ENCODE measurements around the gene NUP93.
"Not testable (repeated sequence)": the region's sequence is repeated elsewhere in the genome, so short reads cannot be mapped to it uniquely, and the experiment has no call there.

Gene NUP93

GRCh38 chr16:56783344-56783743, 53.4 kb downstream of the NUP93 start:
- no peak for FAIRE-seq

- FAIRE-seq = no peak
These were observed 55.4 kb downstream of the NUP93 start for GRCh38 chr16:56785317-56785716.

- FAIRE-seq = no peak
These were observed 57.2 kb downstream of the NUP93 start for GRCh38 chr16:56787167-56787566.

DNA sequence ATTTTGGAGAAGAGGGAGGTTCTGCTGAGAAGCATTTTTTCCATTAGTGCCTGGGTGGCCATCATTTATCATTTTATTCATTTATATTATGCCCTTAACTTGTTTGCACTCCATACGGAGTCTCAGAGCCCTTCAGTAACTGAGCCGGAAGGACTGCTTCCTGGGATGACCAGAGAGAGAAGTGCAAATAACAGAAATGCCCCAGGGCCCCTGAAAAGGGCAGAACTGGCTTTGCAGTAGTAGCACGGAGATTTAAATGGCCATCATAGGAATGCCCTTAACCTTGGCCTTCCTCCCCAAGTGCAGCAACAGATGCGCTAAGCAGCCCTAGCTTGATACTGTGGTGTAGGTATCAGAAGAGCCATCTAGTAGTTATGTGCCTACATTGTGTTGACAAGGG, 58.5 kb downstream of the NUP93 start:
- FAIRE-seq = no peak

DNA sequence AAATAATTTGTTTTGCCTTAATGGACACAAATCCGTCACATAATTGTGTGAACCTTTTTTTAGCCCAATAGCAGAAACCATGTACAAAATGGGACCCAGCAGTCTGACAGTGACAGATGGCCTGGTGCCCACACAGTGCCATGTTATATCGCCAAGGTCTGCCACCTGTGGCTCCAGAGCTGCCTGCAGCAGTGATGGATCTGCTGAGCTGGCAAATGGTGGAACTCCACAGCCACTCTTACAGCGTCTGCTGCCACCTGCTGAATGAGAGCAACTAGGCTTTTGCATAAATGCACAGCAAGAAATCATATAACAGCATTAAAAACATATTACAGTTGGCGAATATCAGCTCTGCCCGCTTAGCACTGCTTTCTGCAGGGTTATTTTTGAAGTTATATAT, 59.4 kb downstream of the NUP93 start:
- FAIRE-seq = no peak

- no peak for FAIRE-seq
These were observed 63.0 kb downstream of the NUP93 start for GRCh38 chr16:56792967-56793366.

GRCh38 chr16:56793492-56793891, 63.6 kb downstream of the NUP93 start:
- no peak for FAIRE-seq

DNA sequence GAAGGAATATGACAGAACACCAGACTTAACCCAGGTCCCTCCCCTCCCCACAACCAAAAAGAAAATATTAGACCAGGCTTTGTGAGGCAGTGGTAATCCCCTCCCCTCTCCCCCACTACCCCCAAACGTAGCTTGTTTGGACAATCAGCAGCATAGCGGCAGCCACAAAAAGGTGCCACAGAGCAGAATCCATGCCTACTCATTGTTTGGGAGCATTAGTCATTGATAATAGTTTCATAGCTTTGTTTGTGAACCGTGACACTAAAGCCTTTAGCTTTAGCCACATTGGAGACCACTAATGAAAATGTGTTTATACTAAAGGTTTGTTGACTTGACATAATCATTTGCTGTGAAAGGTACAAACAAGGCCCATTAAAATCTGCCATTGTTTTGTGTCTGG, 65.1 kb downstream of the NUP93 start:
- FAIRE-seq = no peak

GRCh38 chr16:56797038-56797437, 67.1 kb downstream of the NUP93 start:
- FAIRE-seq = not testable (repeated sequence)

DNA sequence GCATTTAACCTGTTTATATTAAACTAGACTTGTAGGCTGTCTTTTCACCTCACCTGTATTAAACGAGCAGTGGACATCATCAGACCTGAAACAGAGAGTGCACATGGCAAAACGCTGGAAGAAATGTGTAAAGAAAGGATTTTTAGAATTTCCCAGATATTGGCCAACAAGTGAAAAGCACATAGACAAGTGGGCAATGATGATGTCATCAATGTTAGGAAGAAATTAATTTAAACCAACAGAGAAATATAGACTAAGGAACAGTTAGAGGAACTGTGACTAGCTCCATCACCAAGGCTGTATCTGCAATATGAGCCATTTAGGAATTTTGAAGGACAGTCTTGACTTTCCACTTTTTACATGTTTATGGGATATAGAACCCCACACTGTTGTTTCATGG, 67.9 kb downstream of the NUP93 start:
- no peak for FAIRE-seq

GRCh38 chr16:56798955-56799354, 69.0 kb downstream of the NUP93 start:
- FAIRE-seq = no peak

GRCh38 chr16:56800355-56800754, 70.4 kb downstream of the NUP93 start:
- FAIRE-seq = no peak

DNA sequence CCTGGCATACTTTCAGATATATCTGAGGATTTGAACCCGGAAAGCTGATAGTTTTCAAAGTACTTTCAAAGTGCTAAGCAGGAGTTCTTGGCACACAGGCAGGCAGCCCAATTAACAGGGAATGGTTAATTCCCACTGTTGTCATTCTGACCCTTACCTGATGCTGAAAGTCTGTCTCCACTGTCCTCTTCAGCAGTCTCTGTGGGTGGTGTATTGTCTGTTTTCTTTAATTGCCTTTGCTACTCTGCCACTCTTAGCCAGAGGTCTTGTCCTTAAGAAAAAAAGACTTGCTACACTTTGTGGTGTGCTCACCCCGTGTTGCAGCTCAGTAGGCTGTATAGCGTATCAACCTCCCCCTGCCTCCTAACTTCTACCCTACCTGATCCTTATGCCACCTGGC, 71.8 kb downstream of the NUP93 start:
- FAIRE-seq = no peak

GRCh38 chr16:56807011-56807675, 77.2 kb downstream of the NUP93 start:
- FAIRE-seq = no peak

DNA sequence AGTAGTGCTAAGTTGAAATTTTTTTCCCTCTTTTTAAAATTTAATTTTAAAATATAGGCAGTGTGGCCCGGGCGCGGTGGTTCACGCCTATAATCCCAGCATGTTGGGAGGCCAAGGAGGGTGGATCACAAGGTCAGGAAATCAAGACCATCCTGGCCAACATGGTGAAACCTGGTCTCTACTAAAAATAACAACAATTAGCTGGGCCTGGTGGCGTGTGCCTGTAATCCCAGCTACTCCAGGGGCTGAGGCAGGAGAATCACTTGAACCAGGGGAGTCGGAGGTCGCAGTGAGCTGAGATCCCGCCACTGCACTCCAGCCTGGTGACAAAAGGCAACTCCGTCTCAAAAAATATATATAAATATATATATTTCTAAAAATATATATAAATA, 77.7 kb downstream of the NUP93 start:
- not testable (repeated sequence) for FAIRE-seq

DNA sequence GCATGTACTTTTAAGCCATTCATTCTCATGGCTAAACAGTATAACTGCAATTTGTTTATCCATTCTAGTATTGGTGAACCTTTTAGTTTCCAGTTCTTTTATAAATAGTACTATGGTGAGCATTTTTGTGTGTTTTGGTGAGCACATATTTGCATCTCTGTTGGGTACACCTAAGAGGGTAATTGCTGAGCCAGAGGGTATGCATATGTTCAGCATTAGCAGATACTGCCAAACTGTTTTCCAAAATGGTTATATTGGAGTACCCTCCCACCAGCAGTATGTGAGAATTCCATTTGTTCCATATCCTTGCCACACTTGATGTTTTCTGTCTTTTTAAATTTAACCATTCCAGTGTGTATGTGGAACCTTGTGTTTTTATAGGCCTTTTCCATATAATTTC, 81.0 kb downstream of the NUP93 start:
- no peak for FAIRE-seq

GRCh38 chr16:56811602-56812001, 81.7 kb downstream of the NUP93 start:
- FAIRE-seq = not testable (repeated sequence)

- FAIRE-seq = no peak
These were observed 83.0 kb downstream of the NUP93 start for GRCh38 chr16:56812884-56813283.

DNA sequence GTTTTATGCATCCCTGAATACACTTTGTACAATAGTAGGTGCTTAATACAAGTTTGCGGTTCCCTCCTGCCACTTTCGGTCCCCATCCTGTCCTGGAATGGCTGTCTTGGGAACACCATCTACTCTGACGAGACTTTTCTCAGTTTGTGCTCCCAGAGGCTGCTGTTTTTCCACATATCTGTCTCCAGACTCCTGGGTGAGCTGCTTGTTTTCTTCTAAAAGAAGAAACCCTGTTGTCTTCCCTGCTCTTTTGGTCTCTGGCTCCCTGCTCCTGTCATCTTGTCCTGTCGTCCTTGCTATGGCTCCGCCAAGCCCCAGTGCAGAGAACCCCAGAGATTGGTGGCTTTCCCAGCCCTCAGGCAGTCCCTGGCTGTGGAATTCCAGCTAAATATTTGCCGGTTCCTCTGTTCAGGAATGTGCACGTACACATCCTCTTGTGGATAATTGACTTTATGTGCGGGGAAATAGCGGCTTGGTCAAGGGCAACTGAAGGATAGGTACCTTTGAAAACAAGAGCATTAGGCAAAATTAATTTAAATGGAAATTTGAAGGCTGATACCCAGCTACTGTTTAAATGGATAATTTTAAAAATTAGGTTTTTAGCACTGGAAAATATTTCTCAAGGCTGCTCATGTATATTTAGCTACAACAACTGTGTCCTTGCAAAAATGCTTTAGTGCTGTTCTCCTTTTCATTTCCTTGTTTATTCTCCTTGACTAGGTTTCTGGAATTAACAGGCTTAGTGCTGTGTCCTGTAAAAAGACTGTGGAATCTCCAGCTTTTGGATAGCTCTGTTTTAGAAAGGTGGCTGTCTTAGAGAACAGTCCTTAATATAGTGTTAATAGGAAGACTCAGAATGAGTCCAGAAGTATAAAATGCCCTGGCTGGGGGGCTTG, 84.9 kb downstream of the NUP93 start:
- FAIRE-seq = no peak

DNA sequence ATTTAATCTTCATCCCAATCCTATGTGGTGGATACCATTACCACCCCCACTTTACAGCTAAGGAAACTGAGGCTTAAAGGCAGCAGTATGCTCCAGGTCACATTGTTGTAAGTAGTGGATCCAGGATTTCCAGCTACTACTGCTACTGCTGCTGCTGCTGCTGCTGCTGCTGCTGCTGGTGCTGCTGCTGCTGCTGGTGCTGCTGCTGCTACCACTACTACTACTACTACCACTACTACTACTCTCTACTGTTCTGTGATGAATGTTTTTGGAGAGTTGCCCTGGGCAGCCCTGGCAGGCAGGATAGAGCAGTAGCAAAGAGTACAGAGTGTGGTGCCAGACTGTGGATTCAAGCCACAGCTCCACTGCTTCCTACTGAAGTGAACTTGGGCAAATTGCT, 85.8 kb downstream of the NUP93 start:
- no peak for FAIRE-seq

DNA sequence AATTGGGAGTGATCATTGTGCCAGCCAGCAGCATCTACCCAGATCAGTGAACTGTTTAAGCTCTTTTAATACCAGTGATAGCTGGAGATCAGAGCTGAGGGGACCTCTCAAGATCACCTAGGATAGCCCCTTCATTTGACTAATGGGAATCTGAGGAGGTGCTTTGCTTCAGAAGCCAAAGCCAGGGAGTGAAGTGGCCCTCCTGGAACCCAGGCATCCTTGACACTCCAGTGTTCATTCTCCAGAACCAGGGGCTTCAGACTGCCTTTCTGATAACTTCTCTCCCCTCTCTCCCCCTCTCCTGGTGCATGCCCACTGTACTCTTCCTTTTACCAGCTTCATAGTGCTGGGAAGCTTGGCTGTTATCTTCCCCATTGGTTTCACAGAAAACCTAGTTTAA, 87.1 kb downstream of the NUP93 start:
- no peak for FAIRE-seq

DNA sequence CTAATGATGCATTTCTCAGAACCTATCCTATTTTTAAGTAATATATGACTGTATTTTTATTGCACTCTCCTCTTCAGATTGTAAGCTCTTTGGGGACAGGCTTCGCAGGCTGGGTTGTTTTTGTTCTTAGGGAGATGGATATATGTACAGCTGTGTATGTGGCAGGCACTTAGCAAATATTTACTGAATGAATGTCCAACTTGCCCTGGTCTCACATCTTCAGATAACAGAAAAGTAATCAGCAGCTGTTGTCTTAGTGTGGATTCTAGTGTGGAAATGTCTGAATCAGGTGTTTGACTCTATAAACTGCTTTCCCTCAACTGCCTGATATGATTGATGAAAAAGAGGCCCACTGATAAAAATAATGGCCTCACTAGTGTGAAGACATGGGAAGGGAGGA, 88.0 kb downstream of the NUP93 start:
- FAIRE-seq = no peak

GRCh38 chr16:56823081-56823733, 93.3 kb downstream of the NUP93 start:
- FAIRE-seq = no peak

DNA sequence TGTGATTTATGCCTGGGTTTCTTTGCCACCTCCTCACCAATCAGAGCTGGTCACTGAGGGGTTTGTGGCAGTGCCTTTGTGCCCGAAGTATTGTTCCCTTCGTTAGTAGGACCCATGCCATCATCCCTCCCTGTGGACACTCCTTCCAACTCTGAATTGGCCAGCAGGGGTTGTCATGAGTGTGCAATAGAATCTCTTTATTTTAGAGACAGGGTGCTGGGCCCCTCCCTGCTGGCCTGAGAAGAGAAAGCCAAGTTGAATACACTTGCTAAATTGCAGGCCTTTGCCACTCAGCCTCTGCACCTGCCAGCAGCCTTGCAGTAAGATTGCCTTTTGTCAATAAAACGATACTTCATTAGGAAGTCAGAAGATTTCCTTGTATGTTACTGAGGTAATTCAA, 94.4 kb downstream of the NUP93 start:
- no peak for FAIRE-seq
